Erythroblast (primary cell): ENCODE data around the gene PNLIPRP2.

ENCODE experiments used
- GATA1 ChIP-seq: IDR thresholded peaks from 2 replicates; pipeline ENCODE4 v1.6.1; 2011; ENCODE audit warnings: low read depth, mild to moderate bottlenecking, control low read depth, low read length, moderate library complexity
- POLR2A ChIP-seq: IDR thresholded peaks from 2 replicates; pipeline ENCODE4 v1.6.1; 2011; ENCODE audit warnings: mild to moderate bottlenecking, low read length

DNA sequence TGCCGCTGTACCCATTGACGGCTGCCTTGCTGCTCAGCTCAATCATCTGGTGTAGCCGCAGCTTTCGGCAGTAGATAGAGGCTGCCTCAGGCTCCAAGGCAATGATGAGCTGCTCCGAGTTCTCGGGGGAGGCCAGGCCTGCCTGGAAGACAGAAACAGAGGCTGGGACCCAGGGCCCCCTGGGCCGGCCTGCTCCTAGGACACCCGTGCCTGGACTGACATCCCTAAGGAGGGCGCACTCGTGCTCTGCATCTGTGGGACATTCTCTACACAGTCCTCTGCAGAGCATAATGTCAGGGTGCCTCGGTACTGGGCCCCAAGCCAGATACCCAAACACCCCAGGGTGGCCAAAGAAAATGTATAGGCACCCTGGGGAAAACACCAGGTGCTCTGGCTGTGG is 63.1 kb downstream of the PNLIPRP2 start:
- TF ChIP-seq POLR2A = no peak
- no peak for TF ChIP-seq GATA1
